ENCODE data around the gene TMEM138.

The TMEM138 gene

DNA sequence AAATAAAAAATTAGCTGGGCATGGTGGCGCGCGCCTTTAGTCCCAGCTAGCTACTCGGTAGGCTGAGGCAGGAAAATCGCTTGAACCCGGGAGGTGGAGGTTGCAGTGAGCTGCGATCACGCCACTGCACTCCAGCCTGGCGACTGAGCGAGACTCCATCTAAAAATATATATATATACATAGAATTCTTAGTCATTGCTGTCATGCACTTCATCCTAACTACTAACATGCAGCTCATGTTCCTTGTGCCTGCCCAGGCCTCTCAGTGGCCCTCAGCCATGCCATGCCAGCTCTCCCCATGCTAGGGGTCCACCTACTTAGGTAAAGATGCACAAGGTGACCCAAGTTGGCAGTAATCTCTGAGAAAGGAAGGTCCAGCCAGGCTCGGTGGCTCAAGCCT, 3.6 kb upstream of the TMEM138 start:
- no peak for DNase-seq (ENCODE audit: low spot score)
- H3K27ac ChIP-seq, result peak overlapping the region; percentile 6; the same call in 1 of the 2 replicates
- TF ChIP-seq, protein P1, sequence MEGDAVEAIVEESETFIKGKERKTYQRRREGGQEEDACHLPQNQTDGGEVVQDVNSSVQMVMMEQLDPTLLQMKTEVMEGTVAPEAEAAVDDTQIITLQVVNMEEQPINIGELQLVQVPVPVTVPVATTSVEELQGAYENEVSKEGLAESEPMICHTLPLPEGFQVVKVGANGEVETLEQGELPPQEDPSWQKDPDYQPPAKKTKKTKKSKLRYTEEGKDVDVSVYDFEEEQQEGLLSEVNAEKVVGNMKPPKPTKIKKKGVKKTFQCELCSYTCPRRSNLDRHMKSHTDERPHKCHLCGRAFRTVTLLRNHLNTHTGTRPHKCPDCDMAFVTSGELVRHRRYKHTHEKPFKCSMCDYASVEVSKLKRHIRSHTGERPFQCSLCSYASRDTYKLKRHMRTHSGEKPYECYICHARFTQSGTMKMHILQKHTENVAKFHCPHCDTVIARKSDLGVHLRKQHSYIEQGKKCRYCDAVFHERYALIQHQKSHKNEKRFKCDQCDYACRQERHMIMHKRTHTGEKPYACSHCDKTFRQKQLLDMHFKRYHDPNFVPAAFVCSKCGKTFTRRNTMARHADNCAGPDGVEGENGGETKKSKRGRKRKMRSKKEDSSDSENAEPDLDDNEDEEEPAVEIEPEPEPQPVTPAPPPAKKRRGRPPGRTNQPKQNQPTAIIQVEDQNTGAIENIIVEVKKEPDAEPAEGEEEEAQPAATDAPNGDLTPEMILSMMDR (conservative IDR thresholded peaks at IDR 0.05; ENCODE audit: low read depth), result no peak
- CTCF ChIA-PET, result interaction anchor here (0.7 kb wide), 1 partner anchor 506 kb away, joined by 4 read pairs; no protein-coding TSS in a partner anchor
- POLR2A ChIA-PET (ENCODE audit: low non-redundant PET), result no interaction called here

DNA sequence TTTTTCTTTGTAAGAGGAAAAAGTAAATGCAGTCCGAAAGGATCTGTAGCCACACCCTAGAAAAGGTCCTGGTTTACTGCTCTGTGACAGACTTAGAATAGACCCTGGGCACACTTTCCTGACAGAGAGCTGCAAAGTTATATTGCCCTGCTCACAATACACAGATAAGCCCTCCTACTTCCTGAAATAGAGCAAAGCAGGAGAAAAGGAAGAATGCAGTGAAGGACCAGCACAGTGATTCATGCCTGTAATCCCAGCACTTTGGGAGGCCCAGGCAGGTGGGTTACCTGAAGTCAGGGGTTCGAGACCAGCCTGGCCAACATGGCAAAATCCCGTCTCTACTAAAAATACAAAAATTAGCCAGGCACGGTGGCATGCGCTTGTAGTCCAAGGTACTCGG, 2.7 kb upstream of the TMEM138 start:
- DNase-seq (ENCODE audit: low spot score), result no peak
- ChIA-PET CTCF (interaction anchor here (0.8 to 5.0 kb wide), 2 partner anchors 22 to 26 kb away, joined by 6 to 28 read pairs; no protein-coding TSS in a partner anchor), POLR2A (ENCODE audit: low non-redundant PET) (no interaction called here)
- peak overlapping the region; percentile 22 for H3K27ac ChIP-seq
- TF ChIP-seq, protein P1 (conservative IDR thresholded peaks at IDR 0.05; ENCODE audit: low read depth), result no peak

DNA sequence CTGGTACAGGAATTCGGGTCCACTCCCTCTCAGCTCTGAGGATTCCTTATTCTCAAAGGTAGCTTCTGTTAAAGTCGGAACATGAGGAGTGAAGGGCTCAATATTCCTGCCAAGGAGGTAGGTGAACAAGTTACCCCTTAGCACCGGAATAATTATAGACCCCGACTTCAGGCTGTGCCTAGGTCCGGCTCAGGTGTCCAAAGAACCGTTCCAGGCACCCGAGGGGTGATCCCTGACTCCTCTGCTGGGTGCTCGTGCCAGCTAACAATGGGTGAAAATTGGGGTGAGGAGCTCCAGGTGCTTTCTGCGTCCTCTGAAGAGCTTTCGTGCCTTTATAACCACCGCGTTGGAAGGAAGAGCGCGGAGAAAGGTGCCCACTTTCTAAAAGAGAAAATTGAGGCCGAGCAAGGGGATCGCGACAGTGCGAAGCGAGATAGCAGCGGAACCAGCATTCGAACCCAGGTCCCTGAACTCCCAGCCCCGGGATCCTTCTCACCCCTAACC, 885 bp upstream of the TMEM138 start:
- DNase-seq (ENCODE audit: low spot score), result no peak
- peak overlapping the region; percentile 99 for H3K27ac ChIP-seq
- ChIA-PET CTCF (interaction anchor here (0.7 to 5.0 kb wide), 3 partner anchors 24 to 30 kb away, joined by 3 to 28 read pairs (median 11); no protein-coding TSS in a partner anchor), POLR2A (ENCODE audit: low non-redundant PET) (interaction anchor here (0.7 to 2.0 kb wide), 8 partner anchors 8 to 69 kb away, joined by 3 to 11 read pairs (median 6); partner anchors contain the start of genes CPSF7 and SDHAF2)
- TF ChIP-seq, protein P1 (conservative IDR thresholded peaks at IDR 0.05; ENCODE audit: low read depth), result no peak

DNA sequence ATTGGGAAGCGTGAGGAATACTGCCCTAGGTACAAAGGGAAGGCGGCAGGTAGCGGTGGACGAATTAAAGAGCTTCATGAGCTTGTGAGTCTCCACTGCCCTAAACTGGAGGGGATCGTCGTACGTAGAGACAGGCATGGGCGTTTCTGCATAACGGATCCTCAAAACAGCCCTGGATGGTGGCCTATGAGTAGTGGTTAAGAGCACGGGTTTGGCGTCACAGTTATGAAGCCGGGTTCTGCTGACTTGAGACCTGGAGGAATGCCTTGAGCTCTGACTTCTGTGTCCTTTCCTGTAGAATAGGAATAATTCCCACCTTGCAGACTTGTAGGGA, 335 bp downstream of the TMEM138 start:
- peak; percentile 47 for DNase-seq (ENCODE audit: low spot score)
- peak overlapping the region; percentile 99 for H3K27ac ChIP-seq
- ChIA-PET CTCF (interaction anchor here (1.8 to 5.0 kb wide), 3 partner anchors 23 to 30 kb away, joined by 6 to 28 read pairs (median 11); no protein-coding TSS in a partner anchor), POLR2A (ENCODE audit: low non-redundant PET) (interaction anchor here (1.0 to 2.0 kb wide), 5 partner anchors 12 to 29 kb away, joined by 4 to 11 read pairs (median 7); no protein-coding TSS in a partner anchor)
- TF ChIP-seq, protein P1 (conservative IDR thresholded peaks at IDR 0.05; ENCODE audit: low read depth), result no peak

DNA sequence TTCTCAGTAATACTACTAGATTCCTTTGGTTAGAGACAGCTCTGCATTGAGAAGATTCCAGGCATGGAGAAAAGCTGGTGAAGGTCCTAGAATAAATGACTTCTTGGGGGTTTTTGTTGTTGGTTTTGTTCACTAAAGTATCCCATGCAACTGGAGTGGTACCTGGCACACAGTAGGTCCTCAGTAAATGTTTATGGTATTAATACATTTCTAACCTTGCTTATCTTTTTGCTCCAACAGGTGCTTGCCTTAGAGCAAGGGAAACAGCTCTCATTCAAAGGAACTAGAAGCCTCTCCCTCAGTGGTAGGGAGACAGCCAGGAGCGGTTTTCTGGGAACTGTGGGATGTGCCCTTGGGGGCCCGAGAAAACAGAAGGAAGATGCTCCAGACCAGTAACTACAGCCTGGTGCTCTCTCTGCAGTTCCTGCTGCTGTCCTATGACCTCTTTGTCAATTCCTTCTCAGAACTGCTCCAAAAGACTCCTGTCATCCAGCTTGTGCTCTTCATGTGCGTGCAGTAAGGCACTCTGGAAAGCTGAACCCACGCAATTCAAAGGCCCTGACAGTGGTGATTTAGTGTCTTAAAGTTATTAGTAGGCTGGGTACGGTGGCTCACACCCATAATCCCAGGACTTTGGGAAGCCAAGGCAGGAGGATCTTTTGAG, 2.0 kb downstream of the TMEM138 start:
- ChIA-PET POLR2A (ENCODE audit: low non-redundant PET) (no interaction called here), CTCF (interaction anchor here (1.8 to 5.0 kb wide), 2 partner anchors 21 to 29 kb away, joined by 6 to 28 read pairs; no protein-coding TSS in a partner anchor)
- DNase-seq (ENCODE audit: low spot score), result no peak
- TF ChIP-seq, protein P1 (conservative IDR thresholded peaks at IDR 0.05; ENCODE audit: low read depth), result no peak
- no peak overlapping the region for H3K27ac ChIP-seq

DNA sequence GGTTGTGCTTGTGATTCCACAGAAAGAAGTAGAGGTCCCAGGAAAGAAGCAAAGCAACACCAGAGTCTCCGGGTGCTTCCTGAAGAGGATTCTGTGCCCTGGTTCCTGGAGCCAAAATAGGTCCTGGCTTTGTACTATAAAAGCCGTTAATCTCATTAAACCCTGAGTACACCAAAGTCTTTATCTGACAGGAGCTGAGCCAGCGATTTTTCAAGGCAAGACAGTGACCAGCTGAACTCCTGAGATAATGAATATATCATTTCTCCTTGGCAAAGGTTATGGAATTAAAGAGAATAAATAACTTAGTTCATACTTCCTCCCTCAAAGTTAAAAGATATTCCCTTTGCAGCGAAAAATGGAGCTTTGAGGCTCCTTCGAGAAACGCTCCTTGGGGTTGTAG, 5.2 kb downstream of the TMEM138 start:
- ChIA-PET CTCF (interaction anchor here (1.1 kb wide), 1 partner anchor 31 kb away, joined by 3 read pairs; no protein-coding TSS in a partner anchor), POLR2A (ENCODE audit: low non-redundant PET) (no interaction called here)
- TF ChIP-seq, protein P1 (conservative IDR thresholded peaks at IDR 0.05; ENCODE audit: low read depth), result no peak
- DNase-seq (ENCODE audit: low spot score), result no peak
- no peak overlapping the region for H3K27ac ChIP-seq

Measured in RWPE1 (cell line).